SH-SY5Y (cell line): Measurements from ENCODE around the gene GPR137.
A peak's percentile ranks its signal among the peaks of the same experiment; 100 is the strongest.

Experiments
- GATA2 ChIP-seq: IDR thresholded peaks from 2 replicates; pipeline ENCODE4 v1.6.1; 2011; ENCODE audit warnings: mild to moderate bottlenecking, low read depth, low read length
- GATA3 ChIP-seq: IDR thresholded peaks from 2 replicates; pipeline ENCODE4 v1.6.1; 2011; ENCODE audit warnings: low read depth, mild to moderate bottlenecking, low read length, moderate library complexity

Gene GPR137

GRCh38 chr11:64284962-64285884 lies at the start of gene GPR137:
GPR137 (plus strand) TSS chr11:64285848; CDS start chr11:64286525, 677 bp downstream.
- TF ChIP-seq GATA3, result no peak
- TF ChIP-seq GATA2, result peak; percentile 63

GRCh38 chr11:64237484-64237951 lies 48.1 kb upstream of the GPR137 start:
- no peak for TF ChIP-seq GATA3
- no peak for TF ChIP-seq GATA2

GRCh38 chr11:64238076-64238475 lies 47.6 kb upstream of the GPR137 start:
- TF ChIP-seq GATA3 (no peak), GATA2 (no peak)

GRCh38 chr11:64238999-64239398 lies 46.6 kb upstream of the GPR137 start:
- no peak for TF ChIP-seq GATA2
- TF ChIP-seq GATA3, result no peak

- TF ChIP-seq GATA2 (no peak), GATA3 (no peak)
Observed at GRCh38 chr11:64239662-64240434, 45.8 kb upstream of the GPR137 start.

GRCh38 chr11:64240435-64241240 lies 45.0 kb upstream of the GPR137 start, which contains the start of gene FKBP2:
FKBP2 (plus strand) TSS chr11:64241095; CDS start chr11:64242388, 1,293 bp downstream.
- TF ChIP-seq GATA2, result no peak
- no peak for TF ChIP-seq GATA3

- TF ChIP-seq GATA3, result no peak
Observed at GRCh38 chr11:64241241-64241490, 44.5 kb upstream of the GPR137 start.

GRCh38 chr11:64241491-64242374 lies 43.9 kb upstream of the GPR137 start:
- TF ChIP-seq GATA3 (no peak), GATA2 (no peak)

- no peak for TF ChIP-seq GATA2
- no peak for TF ChIP-seq GATA3
Observed at GRCh38 chr11:64243236-64243854, 42.3 kb upstream of the GPR137 start.

GRCh38 chr11:64244107-64244506 lies 41.5 kb upstream of the GPR137 start:
- TF ChIP-seq GATA3, result no peak
- no peak for TF ChIP-seq GATA2

- TF ChIP-seq GATA3, result no peak
- TF ChIP-seq GATA2, result no peak
Observed at GRCh38 chr11:64244966-64245365, 40.7 kb upstream of the GPR137 start.

- TF ChIP-seq GATA3, result no peak
- TF ChIP-seq GATA2, result no peak
Observed at GRCh38 chr11:64245401-64245796, 40.2 kb upstream of the GPR137 start.

GRCh38 chr11:64245797-64246620 lies 39.6 kb upstream of the GPR137 start:
- TF ChIP-seq GATA3 (no peak), GATA2 (no peak)
